H54 (cell line): Measurements from ENCODE around the gene SRMS.
A peak's percentile ranks its signal among the peaks of the same experiment; 100 is the strongest.

Experiments
- DNase-seq: peaks from one replicate; pipeline ENCODE4 v3.0.0; 2011; ENCODE audit warnings: low spot score, mixed read lengths; ENCODE audit not compliant: insufficient read length
- FAIRE-seq: peaks from 3 replicates; lab custom pipeline; 2011; peaks lifted over from hg19 to GRCh38; lab: Jason Lieb, UNC
- POLR2A ChIP-seq: IDR thresholded peaks from 2 replicates; pipeline ENCODE4 v1.6.1; 2011; ENCODE audit warnings: low read depth, mild to moderate bottlenecking, low read length

Gene SRMS

DNA sequence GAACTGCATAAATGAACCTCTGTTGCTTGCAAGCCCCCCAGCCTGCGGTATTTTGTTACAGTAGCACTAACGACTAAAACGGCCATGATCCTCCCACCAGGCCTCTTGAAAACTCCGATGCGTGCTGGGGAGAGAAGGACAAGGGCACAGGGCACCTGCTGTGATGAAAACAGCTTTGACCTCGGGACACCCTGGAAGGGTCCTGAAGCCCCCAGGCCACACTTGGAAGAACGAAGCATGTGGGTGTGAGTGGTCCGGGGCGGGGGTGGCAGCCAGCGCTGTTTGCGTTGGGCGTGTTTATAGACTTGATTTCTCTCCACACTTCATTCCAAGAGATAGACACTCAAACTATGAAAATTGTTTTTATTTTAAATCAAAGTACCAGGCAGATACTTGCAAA is 39.7 kb upstream of the SRMS start:
- FAIRE-seq (no peak), DNase-seq (no peak)
- no peak for TF ChIP-seq POLR2A

DNA sequence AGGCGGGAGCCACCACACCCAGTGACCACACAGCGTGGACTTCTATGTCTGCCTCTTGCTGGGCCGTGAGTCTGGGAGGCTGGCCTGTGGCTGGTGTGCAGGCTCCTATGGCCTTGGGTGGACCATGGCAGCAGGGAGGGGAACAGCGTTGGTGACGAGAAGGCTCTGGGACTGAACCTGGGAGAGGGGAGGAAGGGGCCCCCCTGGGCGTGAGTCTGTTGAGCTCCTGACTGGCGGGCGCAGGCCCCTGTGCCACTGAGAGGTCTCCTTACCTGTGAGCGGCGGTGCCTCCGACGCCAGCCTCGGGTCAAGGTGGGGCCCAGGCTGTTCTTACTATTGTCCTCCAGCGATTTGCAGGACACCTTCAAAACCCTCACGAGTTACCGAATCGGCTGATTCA is 39.2 kb upstream of the SRMS start:
- DNase-seq = no peak
- no peak for TF ChIP-seq POLR2A
- FAIRE-seq = no peak

DNA sequence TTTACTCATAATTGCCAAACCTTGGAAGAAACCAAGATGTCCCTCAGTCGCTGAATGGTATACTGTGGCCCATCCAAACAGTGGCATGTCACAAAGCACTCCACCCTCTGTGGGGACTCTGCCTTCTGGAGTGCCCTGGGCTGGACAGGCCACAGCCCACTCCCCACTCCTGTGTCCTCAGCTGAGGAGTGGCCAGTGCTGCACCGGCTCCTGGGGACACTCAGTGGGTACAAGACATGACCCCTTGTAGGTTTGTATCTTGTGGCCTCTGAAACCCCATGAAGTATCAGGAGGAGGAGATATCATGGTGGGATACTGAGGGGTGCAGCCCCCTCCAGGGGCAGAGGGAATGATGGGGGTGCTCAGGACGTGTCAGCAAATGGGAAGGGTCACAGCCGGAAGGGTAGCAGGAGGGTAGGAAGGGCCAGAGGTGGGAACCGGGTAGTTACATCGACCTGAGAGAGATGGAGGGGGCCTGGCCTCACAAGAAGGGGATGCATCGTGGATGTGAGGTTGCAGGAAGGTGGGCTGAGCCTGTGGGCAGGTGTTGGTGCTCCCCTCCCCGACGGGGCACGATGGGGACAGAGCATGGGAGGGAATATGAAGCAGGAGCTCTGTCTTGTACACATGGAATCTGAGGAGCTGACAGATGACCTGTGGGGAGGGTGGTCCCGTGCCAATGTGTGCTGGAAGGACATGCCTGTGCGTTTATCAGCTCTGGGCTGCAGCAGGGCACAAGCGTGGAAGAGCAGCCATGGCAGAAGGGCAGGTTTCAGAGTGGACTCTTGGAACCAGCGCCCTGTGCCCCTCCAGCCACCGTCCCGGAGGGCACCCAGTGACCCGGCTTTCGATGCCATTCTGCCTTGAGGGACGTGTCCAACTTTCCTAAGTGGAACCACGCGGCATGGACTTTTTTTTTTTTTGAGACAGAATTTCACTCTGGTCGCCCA is 38.3 kb upstream of the SRMS start:
- no peak for TF ChIP-seq POLR2A
- DNase-seq = no peak
- FAIRE-seq = no peak

DNA sequence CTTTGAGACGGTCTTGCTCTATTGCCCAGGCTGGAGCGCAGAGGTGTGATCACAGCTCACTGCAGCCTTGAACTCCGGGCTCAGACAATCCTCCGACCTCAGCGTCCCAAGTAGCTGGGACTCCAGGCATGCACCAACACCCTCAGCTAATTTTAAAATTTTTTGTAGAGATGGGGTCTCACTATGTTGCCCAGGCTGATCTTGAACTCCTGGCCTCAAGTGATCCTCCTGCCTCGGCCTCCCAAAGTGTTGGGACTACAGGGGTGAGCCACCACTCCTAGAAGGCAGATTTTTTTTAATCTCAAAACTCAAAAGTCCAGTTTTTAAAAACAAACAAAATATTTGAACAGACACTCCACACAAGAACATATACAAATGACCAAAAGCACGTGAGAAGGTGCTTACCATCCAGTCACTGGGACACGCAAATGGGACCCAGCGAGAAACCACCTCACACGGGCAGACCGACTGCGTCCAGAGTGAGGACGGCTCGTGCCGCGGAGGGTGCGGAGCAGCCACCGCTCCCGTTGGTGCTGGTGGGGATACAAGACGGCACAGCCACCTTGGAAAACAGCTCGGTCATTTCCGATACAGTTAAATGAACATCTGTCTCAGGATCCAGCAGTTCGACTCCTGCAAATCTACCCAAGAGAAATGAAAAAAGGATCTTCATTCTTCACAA is 35.0 kb upstream of the SRMS start:
- DNase-seq (no peak), FAIRE-seq (no peak)
- TF ChIP-seq POLR2A = no peak

DNA sequence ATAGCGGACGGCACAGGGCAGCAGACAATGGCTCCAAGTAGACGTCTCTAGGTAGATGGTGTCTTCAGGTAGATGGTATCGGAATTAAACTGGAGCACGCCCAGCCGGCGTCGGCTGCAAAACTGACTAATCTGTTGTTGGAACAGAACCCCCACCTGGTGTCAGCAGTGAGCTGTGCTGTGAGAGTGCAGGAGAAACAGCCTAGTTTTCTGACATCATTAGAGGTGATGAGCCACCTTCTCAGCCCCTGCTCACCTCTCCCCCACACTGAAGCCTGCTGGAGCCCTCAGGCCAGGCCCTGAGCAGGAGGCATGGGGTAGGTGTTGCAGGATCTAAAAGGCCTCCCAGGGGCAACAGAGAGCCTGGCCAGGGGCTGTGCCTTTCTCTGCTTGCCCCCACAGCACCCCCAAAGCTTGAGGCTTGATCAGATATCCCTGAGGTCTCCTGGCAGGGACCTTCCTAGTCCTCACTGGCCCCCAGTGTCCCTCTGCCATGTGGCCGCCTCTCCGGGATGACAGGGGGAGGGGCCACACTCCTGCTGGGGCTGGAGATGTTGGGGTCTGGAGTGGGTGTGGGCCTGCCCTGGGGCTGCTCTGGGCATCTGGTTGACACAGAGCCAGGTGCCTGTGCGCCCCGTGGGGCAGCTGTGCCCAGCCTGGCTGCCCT is 33.4 kb upstream of the SRMS start:
- TF ChIP-seq POLR2A = no peak
- no peak for FAIRE-seq
- DNase-seq = no peak

DNA sequence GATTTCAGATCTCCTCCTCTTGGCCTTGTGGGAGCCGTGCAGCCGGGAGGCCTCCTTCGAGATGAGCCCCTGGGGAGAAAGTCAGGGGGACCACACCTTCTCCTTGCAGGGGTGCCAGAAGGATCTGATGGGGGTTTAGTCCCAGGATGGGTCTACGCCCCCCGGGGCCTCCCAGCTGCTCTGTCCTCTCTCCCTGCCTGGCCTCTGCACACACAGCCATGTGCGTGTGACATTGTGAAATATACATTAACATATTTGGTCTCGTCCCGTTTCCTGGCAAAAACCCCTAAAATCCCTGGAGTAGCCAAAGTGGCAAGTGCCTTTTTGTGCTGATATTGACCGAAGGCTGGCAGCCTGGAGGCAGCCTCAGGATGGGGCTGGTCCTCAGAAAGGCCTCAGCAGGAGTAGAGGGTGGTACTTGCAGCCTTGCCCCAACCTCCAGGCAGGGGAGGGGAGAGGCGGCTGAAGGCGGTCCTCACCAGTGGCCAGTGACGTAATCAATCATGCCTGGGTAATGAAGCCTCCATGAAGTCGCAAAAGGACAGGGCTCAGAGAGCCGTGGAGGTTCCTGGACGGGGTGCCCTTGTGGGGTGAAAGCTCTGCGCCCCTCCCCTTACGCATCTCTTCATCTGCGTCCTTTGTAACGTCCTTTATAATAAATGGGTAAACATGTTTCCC is 31.6 kb upstream of the SRMS start:
- DNase-seq (no peak), FAIRE-seq (no peak)
- TF ChIP-seq POLR2A = no peak

DNA sequence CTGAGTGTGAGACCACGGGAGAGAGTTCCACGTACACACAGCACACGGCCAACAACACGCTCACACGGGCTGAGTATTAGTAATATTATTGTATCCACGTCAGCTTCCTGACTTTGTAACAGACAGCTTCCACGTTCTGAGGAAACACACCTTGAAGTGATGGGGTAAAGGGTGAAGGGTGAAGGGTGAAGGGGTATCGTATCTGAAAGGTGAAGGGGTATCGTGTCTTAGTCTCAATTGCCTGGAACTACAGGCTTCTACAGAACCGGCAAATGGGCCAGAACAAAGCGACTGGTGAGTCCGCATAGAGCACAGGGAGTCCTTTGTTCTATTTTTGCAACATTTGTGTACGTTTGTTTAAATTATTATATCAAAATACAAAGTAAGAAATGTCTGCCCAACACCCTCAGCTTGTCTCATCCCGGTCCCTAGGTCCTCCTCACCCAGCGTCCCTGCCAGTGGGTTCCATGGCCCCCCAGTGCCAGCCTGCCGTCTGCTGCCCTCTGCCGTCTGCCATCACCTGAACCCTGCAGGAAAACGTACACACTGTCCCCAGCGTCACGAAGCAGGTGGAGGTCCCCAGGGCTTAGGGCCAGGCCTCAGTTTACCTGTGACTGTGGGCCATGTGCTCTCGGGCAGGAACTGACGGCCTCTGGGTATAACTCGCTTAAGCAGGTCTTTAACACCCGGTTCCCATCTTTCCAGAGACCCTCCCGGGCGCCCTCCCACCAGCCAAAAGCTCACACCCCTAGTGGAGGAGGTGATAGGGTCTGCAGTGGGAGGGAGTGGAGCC is 30.9 kb upstream of the SRMS start:
- no peak for TF ChIP-seq POLR2A
- FAIRE-seq = no peak
- no peak for DNase-seq

DNA sequence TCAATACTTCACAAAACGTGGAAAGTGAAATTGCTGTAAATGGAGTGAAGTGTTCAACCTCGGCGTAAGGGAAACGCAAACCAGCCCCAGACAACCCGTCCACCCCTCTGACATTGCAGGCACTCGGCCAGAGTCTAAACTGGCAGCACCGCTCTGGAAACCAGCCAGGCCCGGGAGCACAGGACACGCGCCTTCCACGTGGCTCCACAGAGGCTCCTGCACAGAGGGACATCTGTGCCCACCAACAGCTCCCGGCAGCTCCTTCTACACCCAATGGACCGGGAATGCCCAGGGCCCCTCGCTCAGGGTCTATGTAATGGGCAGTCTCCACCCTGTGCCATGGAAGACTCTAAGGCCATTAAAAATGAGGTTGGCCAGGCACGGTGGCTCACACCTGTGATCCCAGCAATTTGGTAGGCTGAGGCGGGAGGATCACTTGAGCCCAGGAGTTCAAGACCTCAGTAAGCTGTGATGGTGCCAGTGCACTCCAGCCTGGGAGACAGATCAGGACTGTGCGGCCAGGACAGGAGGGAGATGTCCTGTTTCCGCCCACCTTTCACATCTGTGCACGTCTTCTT is 29.9 kb upstream of the SRMS start:
- TF ChIP-seq POLR2A = no peak
- DNase-seq (no peak), FAIRE-seq (no peak)

DNA sequence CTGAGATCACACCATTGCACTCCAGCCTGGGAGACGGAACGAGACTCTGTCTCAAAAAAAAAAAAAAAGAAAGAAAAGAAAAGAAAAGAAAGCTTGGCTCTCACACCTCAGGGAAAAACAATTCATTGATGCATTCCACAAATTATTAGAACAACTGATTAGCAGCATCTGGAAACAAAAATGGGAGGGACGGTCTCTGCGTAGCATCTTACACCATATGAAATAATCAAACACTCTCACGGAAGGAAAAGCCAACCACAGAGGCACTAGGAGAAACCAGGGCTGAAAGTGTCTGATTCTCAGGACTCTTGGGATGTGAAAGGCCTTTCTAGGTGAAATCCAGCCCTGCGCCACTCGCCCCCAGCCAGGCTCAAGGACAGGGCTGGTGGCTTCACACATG is 28.8 kb upstream of the SRMS start:
- FAIRE-seq (no peak), DNase-seq (no peak)
- no peak for TF ChIP-seq POLR2A

DNA sequence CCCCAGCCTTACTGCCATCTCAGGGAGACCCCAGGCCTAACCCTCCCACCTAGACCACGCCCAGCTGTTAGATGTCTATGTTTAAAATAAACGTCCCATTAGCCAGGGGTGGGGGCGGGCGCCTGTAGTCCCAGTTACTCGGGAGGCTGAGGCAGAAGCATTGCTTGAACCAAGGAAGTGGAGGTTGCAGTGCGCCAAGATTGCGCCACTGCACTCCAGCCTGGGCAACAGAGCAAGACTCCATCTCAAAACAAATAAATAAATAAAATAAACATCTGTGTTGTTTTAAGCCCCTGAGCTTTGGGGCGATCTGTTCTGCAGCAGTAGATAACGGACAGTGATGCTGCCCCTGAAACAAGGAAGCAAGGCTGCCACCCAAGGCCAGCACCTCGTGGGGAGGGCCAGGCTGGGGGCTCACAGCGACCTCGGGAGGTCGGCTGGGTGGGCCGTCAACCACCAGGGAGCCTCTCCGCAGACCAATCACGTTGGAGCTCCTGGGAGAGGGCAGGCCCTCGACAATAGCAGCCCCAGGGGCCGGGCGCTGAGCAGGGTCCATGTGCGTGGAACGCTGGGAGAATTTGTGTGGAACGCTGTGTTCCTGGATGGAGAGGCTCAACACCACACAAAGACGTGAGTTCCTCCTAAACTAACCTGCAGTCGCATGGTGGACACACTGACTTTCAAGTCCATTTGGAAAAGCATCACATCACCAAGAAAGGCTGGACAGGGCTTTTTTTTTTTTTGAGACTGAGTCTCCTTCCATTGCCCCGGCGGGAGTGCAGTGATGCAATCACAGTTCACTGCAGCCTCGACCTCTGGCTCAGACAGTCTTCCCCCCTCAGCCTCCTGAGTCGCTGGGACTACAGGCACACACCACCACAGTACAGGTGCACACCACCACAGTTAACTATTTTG is 27.5 kb upstream of the SRMS start:
- no peak for FAIRE-seq
- no peak for TF ChIP-seq POLR2A
- peak; percentile 61 for DNase-seq

DNA sequence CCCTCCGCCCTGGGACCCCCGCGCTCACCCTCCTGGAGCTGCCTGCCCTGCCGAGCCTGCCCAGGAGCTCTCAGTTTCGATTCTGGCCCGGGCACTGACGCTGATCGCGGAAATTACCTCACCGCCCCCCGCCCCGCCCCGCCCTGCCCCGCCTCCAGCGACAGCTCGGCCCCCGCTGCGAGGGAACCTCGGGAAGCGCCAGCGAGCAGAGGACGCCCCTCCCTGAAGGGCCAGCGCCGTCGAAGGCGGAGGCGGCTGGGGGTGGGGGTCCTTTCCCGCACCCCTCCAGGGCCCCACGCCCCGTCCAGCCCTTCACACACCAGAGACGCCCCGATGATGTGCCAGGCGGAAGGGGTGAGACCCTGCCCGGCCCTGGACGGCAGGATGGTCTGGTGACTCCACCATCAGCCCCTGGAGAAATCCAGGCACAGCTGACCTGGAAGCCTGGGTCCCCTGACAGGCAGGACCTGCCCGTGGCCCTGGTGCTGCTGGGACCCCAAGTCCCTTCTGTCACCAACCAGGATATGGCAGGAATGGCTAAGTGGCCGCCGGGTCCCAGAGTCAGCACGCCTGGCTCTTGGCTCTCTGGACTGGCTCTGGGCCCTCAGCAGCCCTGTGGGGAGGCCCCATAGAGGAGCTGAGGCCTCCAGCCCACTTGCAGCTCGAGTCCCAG is 26.7 kb upstream of the SRMS start, which contains the start of gene HELZ2:
TSS of gene HELZ2 (minus strand) at position 84 of the 673 bp plus-strand sequence. CDS start 1,854 bp downstream, outside the sequence.
- DNase-seq = peak; percentile 84
- FAIRE-seq = no peak
- peak; percentile 74 for TF ChIP-seq POLR2A
